IPS-15b (cell line): Measurements from ENCODE around the gene EN2.

Experiments used
- H3K27me3 ChIP-seq: one replicate; pipeline ENCODE4 v1.6.1; 2013; ENCODE audit warnings: low read length; ENCODE audit not compliant: control insufficient read depth, insufficient read depth
- H3K36me3 ChIP-seq: one replicate; pipeline ENCODE4 v1.6.1; 2013; ENCODE audit warnings: low read length; ENCODE audit not compliant: control insufficient read depth, insufficient read depth
- H3K4me1 ChIP-seq: one replicate; pipeline ENCODE4 v1.6.1; 2013; ENCODE audit warnings: mild to moderate bottlenecking, low read length; ENCODE audit not compliant: control insufficient read depth, insufficient read depth
- H3K4me3 ChIP-seq: one replicate; pipeline ENCODE4 v1.5.1; 2013; ENCODE audit warnings: low read depth, low read length
- H3K9ac ChIP-seq: one replicate; pipeline ENCODE4 v1.6.1; 2013; ENCODE audit warnings: low read depth, mild to moderate bottlenecking, low read length
- H3K9me3 ChIP-seq: one replicate; pipeline ENCODE4 v1.6.1; 2013; ENCODE audit warnings: mild to moderate bottlenecking, low read length; ENCODE audit not compliant: control insufficient read depth, insufficient read depth

Gene EN2

DNA sequence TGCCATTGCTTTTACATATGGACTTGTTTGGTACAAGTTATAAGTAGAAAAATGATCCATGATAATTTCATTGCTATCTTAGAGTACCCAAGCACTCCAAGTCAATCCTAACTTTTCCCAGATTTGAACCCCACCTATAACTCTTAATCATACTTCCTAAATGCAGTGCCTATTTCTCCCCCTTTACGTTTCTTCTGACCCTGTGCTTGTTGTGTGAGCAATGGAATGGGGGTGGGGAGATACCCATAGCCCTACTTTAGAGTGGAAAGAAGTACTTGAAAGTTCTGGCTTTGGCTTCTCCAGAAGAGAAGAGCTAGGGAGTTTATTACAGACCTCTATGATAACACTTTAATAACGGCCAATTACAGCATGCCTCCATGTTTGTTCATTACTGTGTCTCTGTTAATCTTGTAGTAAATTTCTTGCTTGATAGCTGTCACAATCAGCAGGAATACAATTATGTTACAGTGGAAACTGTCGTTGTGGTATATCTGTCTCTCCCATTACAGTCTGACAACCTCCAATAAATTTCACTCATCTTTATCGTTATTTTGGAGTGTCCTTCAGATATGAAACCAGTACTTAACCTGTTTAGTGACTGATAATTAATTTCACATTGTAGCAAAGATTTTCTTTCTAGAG is 54.4 kb downstream of the EN2 start:
- Histone ChIP-seq H3K9ac (no peak overlapping the region), H3K36me3 (no peaks in the 10 kb centered on the region), H3K9me3 (no peaks in the 10 kb centered on the region), H3K4me1 (peaks cover 6% of the 10 kb centered on the region), H3K27me3 (peaks cover 94% of the 10 kb centered on the region), H3K4me3 (no peak overlapping the region)

DNA sequence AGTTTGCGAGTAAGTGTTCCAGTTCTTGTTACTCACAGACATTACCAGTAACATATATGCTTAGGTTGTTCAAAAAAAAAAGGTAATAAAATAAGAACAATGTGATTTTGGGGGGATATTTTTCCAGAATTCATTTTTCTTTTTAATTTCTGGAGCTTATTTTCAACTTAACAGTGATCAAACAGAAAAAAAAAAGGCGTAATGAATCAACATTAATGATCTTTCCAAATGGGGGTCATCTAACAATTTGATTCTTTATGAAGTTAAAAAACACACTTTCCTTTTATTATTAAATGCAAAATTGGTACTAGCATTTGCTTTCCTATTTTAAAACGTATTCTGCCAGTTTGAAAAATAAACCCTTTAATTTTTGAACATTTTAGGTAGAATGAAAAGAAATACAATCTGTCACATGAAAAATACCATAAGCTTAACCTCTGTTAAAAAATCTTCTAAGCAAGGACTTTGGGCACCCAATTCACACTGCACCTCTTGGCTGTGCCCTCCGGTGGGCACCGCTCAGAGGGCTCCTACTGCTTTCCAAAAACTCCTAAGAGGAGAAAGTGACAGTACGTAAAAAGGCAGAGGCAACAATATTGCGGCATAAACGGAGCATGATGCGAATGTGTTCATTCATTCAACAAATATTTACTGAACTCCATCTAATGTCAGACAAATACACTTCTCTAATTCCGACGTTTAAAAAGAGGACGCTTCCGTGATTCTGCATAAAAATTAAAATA is 55.8 kb downstream of the EN2 start:
- peaks cover 94% of the 10 kb centered on the region for H3K27me3 ChIP-seq
- no peaks in the 10 kb centered on the region for H3K9me3 ChIP-seq
- no peak overlapping the region for H3K4me3 ChIP-seq
- no peaks in the 10 kb centered on the region for H3K36me3 ChIP-seq
- H3K9ac ChIP-seq = no peak overlapping the region
- peaks cover 6% of the 10 kb centered on the region for H3K4me1 ChIP-seq

DNA sequence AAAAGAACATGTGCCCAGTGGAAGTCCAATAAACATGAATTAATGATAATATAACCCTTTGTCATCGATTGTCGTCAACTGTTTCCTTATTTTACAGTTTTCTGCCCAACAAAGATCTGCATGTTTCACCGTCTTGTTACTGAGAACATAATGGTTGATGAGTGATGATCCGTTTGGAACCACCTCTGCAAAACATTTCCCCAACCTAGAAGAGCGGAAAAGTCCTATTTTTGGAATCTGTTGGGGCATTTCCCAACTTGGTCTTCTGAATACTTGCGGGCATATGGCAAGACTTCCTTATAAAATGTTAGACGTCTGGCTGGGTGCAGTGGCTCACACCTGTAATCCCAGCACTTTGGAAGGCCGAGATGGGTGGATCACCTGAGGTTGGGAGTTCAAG is 56.4 kb downstream of the EN2 start:
- Histone ChIP-seq H3K36me3 (no peaks in the 10 kb centered on the region), H3K4me3 (no peak overlapping the region), H3K9ac (no peak overlapping the region), H3K4me1 (peaks cover 5% of the 10 kb centered on the region), H3K27me3 (peaks cover 92% of the 10 kb centered on the region), H3K9me3 (no peaks in the 10 kb centered on the region)
